Measurements from ENCODE around the gene SYT1.

DNA sequence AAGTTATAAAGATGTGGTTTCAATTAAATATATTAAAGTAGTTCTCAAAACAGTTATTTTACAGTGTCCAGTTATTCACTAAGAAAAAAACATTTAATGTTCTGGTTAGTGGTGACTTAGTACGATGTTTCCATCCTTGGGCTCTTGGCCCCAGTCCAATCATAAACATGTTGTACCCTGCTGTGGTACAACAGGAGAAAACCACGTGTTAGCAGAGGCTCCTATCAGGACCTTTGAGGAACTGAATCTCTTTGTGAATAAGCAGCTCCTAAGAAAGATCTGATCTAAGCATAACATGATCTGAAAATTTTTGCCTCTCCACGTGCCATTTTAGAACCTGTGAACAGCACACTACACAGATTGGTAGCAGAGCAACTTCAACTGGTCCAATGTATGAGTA, 234.0 kb downstream of the SYT1 start:
- TF ChIP-seq, protein P1, sequence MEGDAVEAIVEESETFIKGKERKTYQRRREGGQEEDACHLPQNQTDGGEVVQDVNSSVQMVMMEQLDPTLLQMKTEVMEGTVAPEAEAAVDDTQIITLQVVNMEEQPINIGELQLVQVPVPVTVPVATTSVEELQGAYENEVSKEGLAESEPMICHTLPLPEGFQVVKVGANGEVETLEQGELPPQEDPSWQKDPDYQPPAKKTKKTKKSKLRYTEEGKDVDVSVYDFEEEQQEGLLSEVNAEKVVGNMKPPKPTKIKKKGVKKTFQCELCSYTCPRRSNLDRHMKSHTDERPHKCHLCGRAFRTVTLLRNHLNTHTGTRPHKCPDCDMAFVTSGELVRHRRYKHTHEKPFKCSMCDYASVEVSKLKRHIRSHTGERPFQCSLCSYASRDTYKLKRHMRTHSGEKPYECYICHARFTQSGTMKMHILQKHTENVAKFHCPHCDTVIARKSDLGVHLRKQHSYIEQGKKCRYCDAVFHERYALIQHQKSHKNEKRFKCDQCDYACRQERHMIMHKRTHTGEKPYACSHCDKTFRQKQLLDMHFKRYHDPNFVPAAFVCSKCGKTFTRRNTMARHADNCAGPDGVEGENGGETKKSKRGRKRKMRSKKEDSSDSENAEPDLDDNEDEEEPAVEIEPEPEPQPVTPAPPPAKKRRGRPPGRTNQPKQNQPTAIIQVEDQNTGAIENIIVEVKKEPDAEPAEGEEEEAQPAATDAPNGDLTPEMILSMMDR (IDR thresholded peaks at IDR 0.05; ENCODE audit: low read depth, low read length) = no peak
- no peak for TF ChIP-seq POLR2A (IDR thresholded peaks at IDR 0.05; ENCODE audit: extremely low read depth, insufficient read length)
